HG02943 (cell line): ENCODE measurements around the gene FBXO24.

Source experiments
- ATAC-seq: cut with Tn5 transposase; IDR thresholded peaks from one replicate; pipeline ENCODE4 v1.9.1; 2021; ENCODE audit warnings: mild to moderate bottlenecking, low read depth, moderate library complexity; ENCODE audit not compliant: unreplicated experiment

The FBXO24 gene

DNA sequence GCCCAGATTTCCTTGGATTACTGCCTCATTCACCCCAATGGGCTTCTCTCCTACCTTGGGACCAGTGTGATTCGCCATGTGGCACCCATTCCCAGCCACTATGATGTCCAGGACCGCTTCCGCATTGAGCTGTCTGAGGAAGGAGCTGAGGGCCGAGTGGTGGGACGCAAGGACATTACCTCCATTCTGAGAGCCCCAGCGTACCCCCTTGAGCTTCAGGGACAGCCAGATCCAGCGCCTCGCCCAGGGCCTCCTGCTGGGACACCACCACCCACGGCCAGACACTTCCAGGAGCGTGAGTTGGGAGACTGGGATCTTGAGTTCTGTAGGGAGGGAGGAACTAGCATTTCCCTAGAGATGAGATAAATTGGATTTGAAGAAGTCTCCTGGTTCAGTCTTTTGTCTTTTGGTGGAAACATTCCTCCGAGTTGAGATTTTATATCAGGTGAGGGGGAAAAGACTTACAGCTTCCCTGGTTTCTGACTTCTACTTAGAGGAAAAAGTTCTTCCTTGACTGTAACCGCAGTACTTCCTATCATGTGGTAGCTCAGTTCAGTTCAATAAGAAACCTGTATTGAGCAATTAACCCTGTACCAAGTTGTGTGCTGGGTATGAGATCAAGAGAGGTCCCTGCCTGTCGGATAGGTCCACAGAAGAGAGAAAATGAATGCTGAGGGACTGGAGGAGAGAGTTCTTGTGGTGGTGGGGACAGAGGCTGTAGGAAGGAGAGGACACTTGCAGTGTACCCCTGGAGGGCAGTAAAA lies 27.5 kb downstream of the FBXO24 start:
- no peak for ATAC-seq

DNA sequence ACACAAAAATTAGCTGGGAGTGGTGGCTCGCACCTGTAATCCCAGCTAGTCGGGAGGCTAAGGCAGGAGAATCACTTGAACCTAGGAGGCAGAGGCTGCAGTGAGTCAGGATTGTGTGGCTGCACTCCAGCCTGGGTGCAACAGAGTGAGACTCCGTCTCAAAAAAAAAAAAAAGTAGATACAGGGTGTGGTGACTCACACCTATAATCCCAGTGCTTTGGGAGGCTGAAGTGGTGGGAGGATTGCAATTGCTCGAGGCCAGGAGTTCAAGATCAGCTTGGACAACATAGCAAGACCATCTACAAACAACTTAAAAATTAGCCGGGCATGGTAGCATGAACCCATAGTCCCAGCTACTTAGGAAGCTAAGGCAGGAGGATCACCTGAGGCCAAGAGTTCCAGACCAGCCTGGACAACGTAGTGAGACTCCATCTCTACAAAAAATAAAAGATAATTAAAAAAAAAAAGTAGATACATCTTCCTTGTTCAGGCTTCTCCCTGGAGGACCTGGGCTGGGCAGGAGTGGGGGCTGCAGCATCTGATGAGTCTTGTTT lies 28.3 kb downstream of the FBXO24 start:
- no peak for ATAC-seq

DNA sequence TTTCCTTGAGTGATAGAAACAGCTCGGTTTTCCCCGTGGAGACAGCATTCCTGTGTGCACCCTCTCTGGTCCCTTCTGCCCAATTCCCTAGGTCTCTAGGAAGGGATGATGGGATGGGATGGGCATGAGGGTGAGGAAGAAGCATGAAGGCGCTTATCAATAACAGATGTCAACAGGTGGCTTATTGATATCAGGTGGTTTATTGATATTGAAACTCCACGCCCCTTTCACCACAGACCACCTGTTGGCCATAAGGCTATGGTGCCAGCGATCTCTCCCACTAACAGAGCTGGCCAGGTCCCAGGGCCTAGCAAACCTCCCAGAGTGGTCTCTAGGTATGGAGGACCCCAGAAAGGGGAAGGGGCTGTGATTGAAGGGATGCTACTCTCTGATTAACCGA lies 34.1 kb downstream of the FBXO24 start:
- no peak for ATAC-seq

DNA sequence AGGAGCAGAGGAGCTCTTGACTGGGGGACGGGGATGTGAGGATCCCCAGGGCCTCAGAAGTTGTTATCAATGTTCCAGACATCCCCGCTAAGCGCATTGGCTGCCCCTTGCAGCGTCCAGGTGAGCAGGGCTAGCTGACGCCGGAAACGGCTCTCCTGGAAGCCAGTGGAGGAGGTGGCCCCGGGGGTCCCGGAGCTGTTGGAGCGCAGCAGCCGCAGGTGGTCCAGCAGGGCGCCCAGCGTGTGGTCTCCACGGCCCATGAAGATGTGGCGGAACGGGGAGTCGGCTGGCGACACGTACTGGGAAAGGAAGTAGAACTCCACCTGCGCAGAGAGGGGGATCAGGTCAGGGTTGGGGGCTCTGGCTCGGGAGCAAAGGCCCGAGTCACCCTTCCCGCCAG lies 34.7 kb downstream of the FBXO24 start:
- ATAC-seq: no peak

DNA sequence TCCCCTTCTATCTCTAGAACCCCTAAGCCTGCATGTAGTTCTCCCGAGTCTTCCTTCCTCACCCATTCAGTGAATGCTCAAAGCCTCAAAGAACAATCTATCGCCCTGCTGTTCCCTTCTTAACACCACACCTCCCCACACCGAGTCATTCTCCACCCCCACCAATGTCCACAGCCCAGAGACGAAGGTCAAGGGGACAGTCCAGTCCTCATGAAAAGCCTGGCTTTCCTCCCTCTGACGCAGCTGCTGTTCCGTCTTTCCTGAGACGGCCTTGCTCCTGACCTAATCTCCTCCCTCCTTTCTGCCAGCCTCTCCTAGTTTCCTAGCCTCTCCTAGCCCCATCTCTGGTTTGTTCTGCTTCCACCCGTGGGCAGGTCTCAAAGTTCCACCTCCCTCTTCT lies 35.4 kb downstream of the FBXO24 start:
- no peak for ATAC-seq

DNA sequence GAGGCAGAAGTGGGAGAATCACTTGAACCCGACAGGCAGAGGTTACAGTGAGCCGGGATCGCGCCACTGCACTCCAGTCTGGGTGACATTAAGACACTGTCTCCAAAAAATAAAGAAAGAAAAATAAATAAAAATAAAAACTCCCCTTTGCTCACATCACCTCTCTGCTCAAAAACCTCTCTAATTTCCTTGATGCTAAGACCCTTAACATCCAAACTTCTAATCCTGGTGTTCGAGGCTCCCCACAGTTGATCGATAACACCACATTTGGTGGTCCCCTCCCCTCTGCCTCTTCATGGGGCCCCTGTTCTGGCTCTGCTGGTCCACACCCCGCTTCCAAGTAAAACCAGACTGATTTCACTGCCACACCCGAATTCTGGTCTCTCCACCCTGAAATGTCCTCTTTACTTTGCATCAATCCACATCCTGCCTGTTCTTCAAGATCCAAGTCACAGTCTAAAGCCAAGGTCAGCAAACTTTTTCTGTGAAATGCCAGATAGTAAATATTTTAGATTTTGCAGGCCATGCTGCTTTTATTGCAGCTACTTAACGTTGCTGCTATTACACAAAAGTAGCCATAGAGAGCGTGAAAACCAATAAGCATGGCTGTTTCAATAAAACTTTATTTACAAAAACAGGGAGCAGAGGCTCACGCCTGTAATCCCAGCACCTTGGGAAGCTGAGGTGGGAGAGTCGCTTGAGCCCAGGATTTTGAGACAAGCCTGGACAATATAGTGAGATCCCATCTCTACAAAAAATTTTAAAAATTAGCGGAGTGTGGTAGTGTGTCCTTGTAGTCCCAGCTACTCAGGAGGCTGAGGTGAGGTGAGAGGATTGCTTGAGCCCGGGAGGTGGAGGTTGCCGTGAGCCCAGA lies 38.1 kb downstream of the FBXO24 start:
- ATAC-seq: no peak

DNA sequence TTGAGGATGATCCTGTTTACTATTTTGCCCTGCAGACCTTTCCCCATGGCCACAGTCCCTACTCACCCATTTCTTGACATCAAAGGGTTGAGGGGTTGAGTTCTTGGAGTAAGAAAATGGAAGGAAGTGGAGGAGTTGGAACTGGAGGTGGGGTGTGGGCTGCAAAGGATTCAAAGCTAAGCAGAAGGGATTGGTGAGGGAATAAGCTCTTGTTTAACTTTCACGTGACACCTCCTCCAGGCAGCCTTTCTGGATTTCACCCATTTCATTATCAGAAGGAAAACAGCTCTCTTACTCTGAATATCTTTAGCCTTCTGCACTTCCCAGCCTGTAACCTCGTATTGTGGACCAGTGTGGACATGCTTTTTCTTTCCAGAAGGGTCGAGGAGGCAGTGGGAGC lies 39.9 kb downstream of the FBXO24 start:
- no peak for ATAC-seq

DNA sequence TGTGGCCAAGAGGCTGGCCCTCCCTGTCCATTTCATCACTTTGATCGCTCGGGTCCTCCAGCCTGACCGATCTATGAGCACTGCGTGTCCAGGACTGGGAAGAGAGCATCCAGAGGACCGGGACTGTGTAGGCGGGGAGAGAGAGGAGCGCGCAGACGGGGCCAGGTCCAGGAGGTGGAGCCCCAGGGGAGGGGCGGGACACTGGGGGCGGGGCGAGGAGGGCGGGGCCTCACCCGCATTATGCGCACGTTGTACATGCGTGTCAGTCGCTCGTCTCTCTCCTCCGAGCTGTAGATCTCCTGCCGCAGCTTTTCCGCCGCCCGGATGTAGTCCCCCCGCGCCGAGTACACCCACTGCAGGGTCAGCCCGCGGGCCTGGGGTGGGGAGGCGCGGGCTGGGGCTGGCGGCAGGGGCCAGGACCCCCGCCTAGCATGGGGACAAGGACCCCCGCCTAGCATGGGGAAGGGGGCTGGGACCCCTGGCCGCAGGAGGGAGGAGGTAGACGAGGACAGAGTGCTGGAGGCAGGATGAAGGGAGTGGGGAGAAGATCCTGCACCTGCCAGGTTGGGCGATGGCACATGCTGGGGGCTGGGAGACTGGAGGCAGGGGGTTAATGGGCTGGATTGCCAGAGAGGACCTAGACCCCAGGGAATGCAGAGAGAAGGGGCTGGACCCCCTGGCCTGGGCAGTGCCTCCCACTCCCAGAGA lies 40.6 kb downstream of the FBXO24 start:
- ATAC-seq: no peak

DNA sequence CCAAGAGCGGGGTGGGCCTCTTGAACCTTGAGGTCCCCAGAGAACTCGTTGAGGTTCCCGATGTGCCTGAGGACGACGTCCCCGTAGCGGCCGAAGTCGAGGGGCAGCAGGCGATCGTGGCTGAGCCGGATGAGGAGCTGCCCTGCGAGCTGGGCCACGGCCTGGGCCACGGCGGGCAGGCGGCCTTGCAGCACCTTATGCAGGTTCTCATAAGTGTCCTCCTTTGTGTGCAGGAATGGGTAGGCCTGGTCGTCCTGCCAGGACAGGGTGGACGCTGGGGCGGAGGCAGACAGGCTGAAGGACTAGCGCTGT lies 41.1 kb downstream of the FBXO24 start:
- ATAC-seq: no peak

DNA sequence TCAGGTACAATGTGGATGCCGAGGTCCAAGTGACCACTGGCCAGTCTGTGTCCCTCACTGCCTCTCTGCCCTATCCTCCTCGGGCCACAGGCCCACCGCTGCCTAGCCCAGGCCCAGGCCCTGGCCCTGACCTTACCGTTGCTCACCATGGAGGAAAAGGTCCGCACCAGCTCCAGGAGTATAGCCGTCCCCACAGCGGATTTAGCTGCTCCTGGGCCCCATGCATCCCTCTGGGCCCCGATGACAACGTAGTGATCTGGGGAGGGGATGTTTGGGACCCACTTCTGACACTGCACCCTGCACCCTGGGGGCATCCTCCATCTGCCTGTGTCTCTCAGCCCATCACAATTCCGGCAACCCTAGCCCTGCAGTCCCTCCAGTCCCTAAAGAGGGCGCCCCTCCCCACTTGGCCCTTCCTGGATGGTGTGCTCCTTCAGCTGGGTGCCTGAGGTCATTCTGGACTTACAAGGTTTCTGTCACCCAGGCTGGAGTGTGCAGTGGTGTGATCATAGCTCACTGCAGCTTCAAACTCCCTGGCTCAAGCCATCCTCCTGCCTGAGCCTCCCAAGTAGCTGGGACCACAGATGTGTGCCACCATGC lies 43.1 kb downstream of the FBXO24 start:
- no peak for ATAC-seq

DNA sequence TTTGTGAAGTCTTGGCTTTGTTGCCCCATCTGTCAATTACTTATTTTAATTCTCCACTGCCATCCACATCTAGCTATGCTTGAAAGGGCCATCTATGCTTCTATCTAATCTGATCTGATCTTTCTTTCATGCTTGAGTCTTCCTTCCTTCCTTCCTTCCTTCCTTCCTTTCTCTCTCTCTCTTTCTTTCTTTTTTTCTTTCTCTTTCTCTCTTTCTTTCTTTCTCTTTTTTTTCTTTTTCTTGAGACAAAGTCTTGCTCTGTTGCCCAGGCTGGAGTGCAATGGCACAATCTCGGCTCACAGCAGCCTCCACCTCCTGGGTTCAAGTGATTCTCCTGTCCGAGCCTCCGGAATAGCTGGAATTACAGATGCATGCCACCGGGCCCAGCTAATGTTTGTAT lies 43.9 kb downstream of the FBXO24 start:
- ATAC-seq: no peak

DNA sequence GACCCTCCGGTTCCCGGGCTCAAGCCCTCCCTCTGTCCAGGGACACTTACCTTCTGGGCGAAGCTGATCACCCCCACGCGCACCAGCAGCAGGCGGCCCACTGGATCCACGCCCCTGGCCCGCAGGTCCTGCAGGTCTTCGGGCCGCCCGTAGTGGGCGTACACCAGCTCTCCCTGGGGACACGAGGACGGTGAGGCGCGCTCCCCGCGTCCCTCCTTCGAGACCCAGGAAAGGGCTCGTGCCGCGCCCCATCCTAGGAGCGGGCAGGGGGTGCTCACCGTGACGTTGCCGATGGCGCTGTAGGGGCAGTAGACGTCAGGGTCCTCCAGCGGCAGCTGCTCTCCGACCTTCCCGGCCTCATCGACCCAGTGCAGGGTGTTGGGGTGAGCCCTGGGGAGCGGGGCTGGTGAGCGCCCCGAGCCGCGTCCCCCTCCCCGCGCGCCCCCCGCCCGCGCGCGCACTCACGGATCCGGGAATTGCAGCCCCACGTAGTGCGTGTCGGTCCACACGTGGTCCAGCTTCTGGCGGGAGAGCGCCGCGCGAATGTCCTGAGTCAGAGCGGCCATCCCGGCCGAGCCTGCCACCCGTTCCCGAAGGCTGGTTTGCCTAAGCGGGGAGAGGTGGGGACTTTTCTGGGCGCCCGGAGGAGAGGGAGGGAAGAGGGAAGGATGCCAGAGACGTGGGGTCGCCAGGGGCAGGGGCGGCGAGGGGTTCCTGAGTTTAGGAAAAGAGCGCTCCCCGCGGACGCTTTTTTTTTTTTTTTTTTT lies 47.0 kb downstream of the FBXO24 start:
- no peak for ATAC-seq

DNA sequence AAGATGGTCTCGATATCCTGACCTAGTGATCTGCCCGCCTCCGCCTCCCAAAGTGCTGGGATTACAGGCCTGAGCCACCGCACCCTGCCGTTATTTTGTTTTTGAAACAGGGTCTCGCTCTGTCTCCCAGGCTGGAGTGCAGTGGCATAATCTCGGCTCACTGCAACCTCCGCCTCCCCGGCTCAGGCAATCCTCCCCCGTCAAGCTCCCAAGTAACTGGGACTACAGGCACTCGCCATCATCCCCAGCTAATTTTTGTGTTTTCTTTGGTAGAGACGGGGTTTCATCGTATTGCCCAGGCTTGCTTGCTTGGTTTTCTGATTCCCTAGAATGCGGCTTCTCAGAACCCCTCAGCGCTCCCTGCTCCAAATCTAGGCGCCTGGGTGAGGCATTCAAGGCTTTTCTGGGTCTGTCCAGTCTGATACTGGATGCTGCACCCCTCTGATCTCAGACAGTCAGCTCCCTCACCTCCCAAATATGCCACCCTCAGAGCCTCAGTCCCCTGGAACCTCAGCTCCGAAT lies 53.9 kb downstream of the FBXO24 start:
- ATAC-seq: no peak

DNA sequence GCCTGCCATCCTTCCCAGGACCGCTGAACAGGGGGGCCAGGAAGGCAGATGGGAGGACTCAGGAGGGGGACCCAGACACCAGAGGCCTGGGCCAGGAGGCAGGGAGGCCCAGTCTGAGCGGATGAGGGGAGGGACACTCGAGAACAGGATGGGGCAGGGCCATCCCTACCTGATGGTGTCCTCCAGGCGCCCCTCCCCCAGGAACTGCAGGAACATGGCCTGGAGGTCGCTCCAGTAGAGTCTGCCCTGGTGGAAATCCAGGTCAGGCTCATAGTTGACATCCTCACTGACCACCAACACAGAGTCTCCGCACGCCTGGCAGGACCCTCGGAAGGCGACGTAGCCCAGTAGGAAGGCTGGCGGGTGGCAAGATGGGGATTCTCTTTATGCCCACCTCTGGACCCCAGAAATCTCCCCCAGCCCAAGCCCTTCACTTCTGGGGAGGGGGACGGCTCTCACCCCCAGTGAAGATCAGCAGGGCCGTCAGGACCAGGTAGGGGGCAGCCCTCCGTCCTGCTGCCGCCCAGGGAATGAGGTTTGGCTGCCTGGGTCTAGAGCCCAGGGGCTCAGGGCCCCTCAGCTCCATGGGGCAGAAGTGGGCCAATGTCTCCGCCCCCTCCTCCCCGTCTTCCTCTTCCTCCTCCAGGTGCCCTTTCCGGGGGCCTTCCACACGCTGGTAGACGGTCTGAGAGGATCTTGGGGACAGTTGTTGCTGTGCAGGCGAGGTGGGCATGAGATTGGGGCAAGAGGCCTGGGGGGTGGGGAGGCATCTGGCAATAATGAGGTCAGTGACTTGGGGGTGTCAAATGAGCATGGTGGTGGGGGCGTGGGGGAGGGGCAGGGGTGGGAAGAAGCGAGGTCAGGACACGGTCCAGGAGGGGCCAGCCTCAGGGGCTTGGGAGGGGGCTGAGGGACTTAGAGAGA lies 54.7 kb downstream of the FBXO24 start:
- no peak for ATAC-seq

DNA sequence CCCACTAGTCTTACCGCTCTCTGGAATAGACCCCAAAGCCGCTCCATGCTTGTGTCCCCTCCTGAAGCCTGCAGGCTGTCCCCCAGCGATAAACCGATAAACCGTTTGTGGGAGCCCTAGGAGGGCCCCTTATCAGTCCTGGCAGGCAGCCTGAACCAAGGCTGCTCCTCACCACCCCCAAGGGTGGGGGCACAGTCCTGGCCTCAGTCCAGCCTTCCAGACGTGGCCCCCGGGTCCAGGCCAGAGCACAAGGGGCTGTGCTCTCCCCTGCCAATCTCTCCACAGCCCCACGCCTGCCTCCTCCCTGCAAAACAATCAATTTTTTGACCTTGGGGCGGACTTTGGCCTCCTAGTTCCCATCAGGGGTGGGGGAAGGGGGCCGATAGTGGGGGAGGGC lies 55.3 kb downstream of the FBXO24 start, which contains the start of gene TFR2:
Gene TFR2 (minus strand): TSS at position 90 of the 397 bp plus-strand sequence. CDS start 43 bp downstream, at position 47.
- ATAC-seq: no peak

DNA sequence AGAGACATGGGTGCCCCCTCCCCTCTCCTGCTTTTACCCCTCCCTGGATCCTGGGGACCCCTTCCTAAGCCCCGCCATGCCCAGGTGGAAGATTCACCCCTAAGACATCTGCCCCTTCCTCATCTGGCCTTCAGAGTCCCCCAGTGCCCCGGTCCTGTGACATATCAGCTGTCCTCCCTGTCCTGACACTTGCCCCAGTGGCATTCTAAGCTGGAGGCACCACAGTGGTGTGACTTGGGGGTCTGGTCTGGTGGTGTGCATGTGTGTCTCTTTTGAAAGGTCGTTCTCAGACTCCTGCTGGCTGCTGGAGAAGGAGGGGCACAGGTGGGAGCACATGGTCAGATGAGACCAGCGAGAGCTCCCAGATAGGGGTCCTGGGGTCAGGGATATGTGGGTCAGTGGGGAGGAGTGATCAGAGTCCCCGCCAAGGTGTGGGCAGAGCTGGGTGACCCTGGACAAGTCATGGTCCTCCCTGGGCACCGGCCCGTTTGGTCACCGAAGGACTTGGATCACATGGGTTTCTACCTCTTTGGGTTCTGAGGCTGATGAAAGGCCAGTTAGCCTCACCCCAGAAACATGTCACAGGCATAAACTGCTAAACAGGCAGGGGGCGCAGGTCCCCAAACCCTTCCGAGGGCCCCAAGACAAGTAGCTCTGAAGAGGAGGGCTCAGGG lies 55.9 kb downstream of the FBXO24 start:
- no peak for ATAC-seq

DNA sequence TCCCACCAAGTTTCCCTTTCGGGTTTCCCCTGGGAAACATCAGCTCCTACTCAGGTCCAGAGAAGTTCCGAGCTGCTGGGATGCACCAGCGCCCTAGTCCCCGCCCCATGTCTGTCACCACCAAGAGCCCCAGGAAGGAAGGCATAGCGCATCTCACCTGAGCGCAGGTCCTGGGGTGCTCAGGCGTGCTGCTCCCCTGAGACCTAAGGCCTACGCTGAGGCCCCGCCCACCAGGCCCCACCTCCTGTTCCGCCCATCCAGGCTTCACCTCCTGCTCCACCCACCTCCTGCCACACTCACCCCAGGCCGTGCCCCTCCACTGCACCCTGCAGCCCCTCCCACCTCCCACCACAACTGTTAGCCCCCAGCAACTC lies 56.4 kb downstream of the FBXO24 start:
- no peak for ATAC-seq
